Esophagus muscularis mucosa (tissue), 4 donors: Measurements from ENCODE around the gene PTPRT.

Experiments
- EP300 ChIP-seq: sonication (generic); formaldehyde crosslinking; IDR thresholded peaks from one replicate; pipeline ENCODE4 v1.6.1; 2017; ENCODE audit warnings: antibody characterized with exemption
- POLR2A ChIP-seq: fragments of 450-650 bp; IDR thresholded peaks from one replicate; pipeline ENCODE4 v1.6.1; 2017; ENCODE audit warnings: antibody characterized with exemption, moderate library complexity, mild to moderate bottlenecking, low read depth
- POLR2AphosphoS5 ChIP-seq, 2 donors: sonication (generic); formaldehyde crosslinking; IDR thresholded peaks; one replicate each; pipeline ENCODE4 v1.6.1; 2017; ENCODE audit warnings: antibody characterized with exemption in 2 of 2
- TF ChIP-seq, protein P1 (sequence below), 3 experiments: fragments of 200-600 bp in 2 of 3; fragments of 450-650 bp in 1 of 3; sonication (generic) in 2 of 3; IDR thresholded peaks; one replicate each; pipeline ENCODE4 v1.5.1; 2017 to 2019; ENCODE audit warnings: antibody characterized with exemption in 3 of 3, mild to moderate bottlenecking in 2 of 3, moderate library complexity in 1 of 3

DNA sequence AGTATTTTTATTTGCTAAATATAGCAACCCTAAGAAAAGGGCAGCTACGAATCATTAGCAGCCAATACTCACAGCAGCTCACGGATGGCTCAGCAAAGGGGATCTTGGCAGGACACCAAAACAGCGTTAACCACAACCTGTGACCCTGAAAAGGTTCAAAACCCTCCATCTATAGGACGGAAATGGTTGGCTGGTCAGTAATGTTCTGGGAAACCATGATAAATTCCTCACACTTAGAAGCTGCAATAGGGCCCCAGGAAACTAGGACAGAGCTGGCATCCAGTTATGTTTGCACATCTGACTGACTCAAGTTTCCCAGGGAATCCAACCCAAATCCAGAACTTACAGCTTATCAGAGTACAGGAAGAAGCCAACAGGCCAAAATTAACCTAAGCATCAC is 30.9 kb upstream of the PTPRT start:
- no peak for TF ChIP-seq POLR2A
- TF ChIP-seq, protein P1, sequence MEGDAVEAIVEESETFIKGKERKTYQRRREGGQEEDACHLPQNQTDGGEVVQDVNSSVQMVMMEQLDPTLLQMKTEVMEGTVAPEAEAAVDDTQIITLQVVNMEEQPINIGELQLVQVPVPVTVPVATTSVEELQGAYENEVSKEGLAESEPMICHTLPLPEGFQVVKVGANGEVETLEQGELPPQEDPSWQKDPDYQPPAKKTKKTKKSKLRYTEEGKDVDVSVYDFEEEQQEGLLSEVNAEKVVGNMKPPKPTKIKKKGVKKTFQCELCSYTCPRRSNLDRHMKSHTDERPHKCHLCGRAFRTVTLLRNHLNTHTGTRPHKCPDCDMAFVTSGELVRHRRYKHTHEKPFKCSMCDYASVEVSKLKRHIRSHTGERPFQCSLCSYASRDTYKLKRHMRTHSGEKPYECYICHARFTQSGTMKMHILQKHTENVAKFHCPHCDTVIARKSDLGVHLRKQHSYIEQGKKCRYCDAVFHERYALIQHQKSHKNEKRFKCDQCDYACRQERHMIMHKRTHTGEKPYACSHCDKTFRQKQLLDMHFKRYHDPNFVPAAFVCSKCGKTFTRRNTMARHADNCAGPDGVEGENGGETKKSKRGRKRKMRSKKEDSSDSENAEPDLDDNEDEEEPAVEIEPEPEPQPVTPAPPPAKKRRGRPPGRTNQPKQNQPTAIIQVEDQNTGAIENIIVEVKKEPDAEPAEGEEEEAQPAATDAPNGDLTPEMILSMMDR (IDR thresholded peaks at IDR 0.05) = no peak
- TF ChIP-seq POLR2AphosphoS5 (IDR thresholded peaks at IDR 0.05) = no peak
- TF ChIP-seq EP300 = no peak
